ENCODE measurements around the gene SLC16A8.

Gene SLC16A8

DNA sequence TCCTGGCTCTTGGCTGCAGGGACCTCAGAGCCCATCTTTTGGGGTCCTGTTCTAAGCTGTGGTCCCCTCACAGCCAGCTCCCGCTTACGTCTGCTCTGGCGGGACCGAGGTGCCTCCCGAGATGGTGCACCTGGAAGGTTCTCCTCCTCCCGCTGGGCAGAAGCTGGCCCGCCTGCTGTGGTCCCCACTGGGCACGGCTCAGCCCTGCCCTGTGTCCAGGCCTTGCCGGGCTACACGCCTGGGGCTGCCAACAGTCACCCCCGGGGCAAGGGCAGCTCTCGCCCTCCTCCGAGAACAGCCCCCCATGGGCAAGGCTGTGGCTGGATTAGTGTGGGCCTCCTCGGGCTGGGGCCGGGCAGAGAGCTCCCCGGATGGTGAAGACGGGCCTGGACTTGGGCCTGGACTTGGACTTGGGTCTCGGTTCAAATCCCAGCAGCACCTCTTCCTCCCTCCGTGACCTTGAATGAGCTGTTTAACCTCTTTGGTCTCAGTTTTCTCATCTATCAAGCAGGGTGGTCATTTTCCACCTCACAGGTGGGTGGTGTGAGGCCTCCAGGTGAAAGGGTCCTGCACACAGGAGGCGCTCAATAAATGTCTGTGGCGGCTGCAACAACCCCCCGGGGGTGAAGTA is 25.5 kb upstream of the SLC16A8 start:
- H3K9me2 ChIP-seq (ENCODE audit: low read depth, low read length), result no peaks in the 10 kb centered on the region
- no peaks in the 10 kb centered on the region for H3K9me3 ChIP-seq (ENCODE audit: low read length)
- H3K9ac ChIP-seq (ENCODE audit: low read length), result no peak overlapping the region
- TF ChIP-seq EZH2 (IDR thresholded peaks at IDR 0.05; ENCODE audit: borderline replicate concordance, low read length) (no peak), CTCF (IDR thresholded peaks at IDR 0.05; ENCODE audit: low read length) (no peak)
- H3K4me2 ChIP-seq (ENCODE audit: low read length), result no peak overlapping the region
- H3K27me3 ChIP-seq (ENCODE audit: insufficient read depth, low read length), result no peaks in the 10 kb centered on the region
- H3K36me3 ChIP-seq (ENCODE audit: insufficient read depth, low read length), result no peaks in the 10 kb centered on the region
- no peak overlapping the region for H3K4me3 ChIP-seq (ENCODE audit: low read depth, low read length, poor library complexity, severe bottlenecking)
- H3F3A ChIP-seq (ENCODE audit: insufficient read depth, low read length), result no peaks in the 10 kb centered on the region
- no peak overlapping the region for H2AFZ ChIP-seq (ENCODE audit: low read length)
- no peaks in the 10 kb centered on the region for H3K79me2 ChIP-seq (ENCODE audit: insufficient read depth, low read length)
- no peak overlapping the region for H3K27ac ChIP-seq (ENCODE audit: low read depth, low read length, poor library complexity, severe bottlenecking)
- no peaks in the 10 kb centered on the region for H3K4me1 ChIP-seq (ENCODE audit: insufficient read depth, low read length, severe bottlenecking)
- no peaks in the 10 kb centered on the region for H4K20me1 ChIP-seq (ENCODE audit: insufficient read depth, low read length)

GRCh38 chr22:38108561-38109319 is 24.8 kb upstream of the SLC16A8 start:
- no peak overlapping the region for H3K4me2 ChIP-seq (ENCODE audit: low read length)
- H3K9me3 ChIP-seq (ENCODE audit: low read length), result no peaks in the 10 kb centered on the region
- no peaks in the 10 kb centered on the region for H3K9me2 ChIP-seq (ENCODE audit: low read depth, low read length)
- no peak overlapping the region for H3K9ac ChIP-seq (ENCODE audit: low read length)
- H3K4me1 ChIP-seq (ENCODE audit: insufficient read depth, low read length, severe bottlenecking), result no peaks in the 10 kb centered on the region
- no peaks in the 10 kb centered on the region for H3K27me3 ChIP-seq (ENCODE audit: insufficient read depth, low read length)
- no peaks in the 10 kb centered on the region for H3K36me3 ChIP-seq (ENCODE audit: insufficient read depth, low read length)
- no peak overlapping the region for H3K4me3 ChIP-seq (ENCODE audit: low read depth, low read length, poor library complexity, severe bottlenecking)
- H3K27ac ChIP-seq (ENCODE audit: low read depth, low read length, poor library complexity, severe bottlenecking), result no peak overlapping the region
- H3K79me2 ChIP-seq (ENCODE audit: insufficient read depth, low read length), result no peaks in the 10 kb centered on the region
- H2AFZ ChIP-seq (ENCODE audit: low read length), result no peak overlapping the region
- no peak for TF ChIP-seq CTCF (IDR thresholded peaks at IDR 0.05; ENCODE audit: low read length)
- TF ChIP-seq EZH2 (IDR thresholded peaks at IDR 0.05; ENCODE audit: borderline replicate concordance, low read length), result no peak
- no peaks in the 10 kb centered on the region for H3F3A ChIP-seq (ENCODE audit: insufficient read depth, low read length)
- no peaks in the 10 kb centered on the region for H4K20me1 ChIP-seq (ENCODE audit: insufficient read depth, low read length)

DNA sequence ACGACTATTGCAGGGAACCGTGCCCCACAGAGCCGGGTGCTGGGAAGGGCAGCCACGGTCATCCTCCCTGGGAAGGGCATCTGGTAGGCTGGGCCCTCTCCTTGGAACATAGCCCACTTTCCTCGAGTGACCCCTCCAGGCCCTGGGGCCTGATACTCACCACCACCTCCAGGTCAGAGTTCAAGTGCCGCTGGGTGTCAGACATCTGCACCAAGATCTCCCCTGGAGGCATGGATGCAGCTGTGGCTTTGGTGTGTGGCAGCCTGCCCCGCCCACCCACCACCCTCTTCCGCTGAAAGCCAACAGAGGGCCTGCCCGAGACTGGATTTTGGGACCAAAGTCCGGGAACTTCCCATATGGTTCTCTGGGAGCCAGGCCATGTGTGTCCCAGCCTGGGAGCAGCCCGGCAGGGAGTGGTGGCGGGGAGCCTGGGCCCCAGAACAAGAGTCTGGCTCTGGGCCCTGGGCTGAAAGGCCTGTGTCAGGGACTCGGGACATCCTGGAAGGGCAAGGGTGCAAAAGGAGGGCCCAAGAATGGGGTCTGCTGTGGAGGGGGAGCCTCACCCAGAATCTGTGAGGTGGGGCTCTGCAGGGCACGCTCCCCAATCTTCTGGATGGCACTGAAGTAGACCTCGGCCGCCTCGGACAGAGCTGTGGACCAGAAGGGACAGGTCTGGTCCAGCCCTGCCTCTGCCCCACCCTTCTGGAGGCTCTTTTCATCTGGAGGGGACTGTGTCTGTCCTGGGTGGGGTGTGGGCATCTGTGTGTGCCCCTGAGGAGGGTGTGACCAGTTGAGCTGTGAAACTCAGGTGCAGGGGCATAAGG is 23.9 kb upstream of the SLC16A8 start:
- H3K9me2 ChIP-seq (ENCODE audit: low read depth, low read length), result no peaks in the 10 kb centered on the region
- H2AFZ ChIP-seq (ENCODE audit: low read length), result no peak overlapping the region
- H3K27me3 ChIP-seq (ENCODE audit: insufficient read depth, low read length), result no peaks in the 10 kb centered on the region
- no peaks in the 10 kb centered on the region for H3K79me2 ChIP-seq (ENCODE audit: insufficient read depth, low read length)
- H4K20me1 ChIP-seq (ENCODE audit: insufficient read depth, low read length), result no peaks in the 10 kb centered on the region
- H3K4me1 ChIP-seq (ENCODE audit: insufficient read depth, low read length, severe bottlenecking), result no peaks in the 10 kb centered on the region
- no peak overlapping the region for H3K4me3 ChIP-seq (ENCODE audit: low read depth, low read length, poor library complexity, severe bottlenecking)
- no peaks in the 10 kb centered on the region for H3K36me3 ChIP-seq (ENCODE audit: insufficient read depth, low read length)
- TF ChIP-seq CTCF (IDR thresholded peaks at IDR 0.05; ENCODE audit: low read length), result no peak
- no peak for TF ChIP-seq EZH2 (IDR thresholded peaks at IDR 0.05; ENCODE audit: borderline replicate concordance, low read length)
- H3K4me2 ChIP-seq (ENCODE audit: low read length), result no peak overlapping the region
- no peaks in the 10 kb centered on the region for H3F3A ChIP-seq (ENCODE audit: insufficient read depth, low read length)
- no peaks in the 10 kb centered on the region for H3K9me3 ChIP-seq (ENCODE audit: low read length)
- no peak overlapping the region for H3K9ac ChIP-seq (ENCODE audit: low read length)
- no peak overlapping the region for H3K27ac ChIP-seq (ENCODE audit: low read depth, low read length, poor library complexity, severe bottlenecking)

Measured in OCI-LY1 (cell line).